K562 (cell line): ENCODE results near the gene GSTO2. TPM values are rescaled to one million over a fixed set of nuclear protein-coding genes. Genes with fewer than 3 reads are reported as not detected.

Source experiments
- ATAC-seq: fragments of 200-7000 bp; cut with Tn5 transposase; 3 replicates; pipeline ENCODE4 v1.9.1; 2020; ENCODE audit warnings: moderate library complexity
- BruUV-seq: library from RNA; stranded (reverse); fragments of 400-500 nt; replicated peaks from 2 replicates; lab custom pipeline; 2021; lab: Mats Ljungman, UMichigan
- CTCF ChIA-PET: fragments of 300-600 bp; formaldehyde crosslinking; extraction: SDS; loops from one replicate; lab custom pipeline; 2021; ENCODE audit warnings: low intra/inter-chr PET ratio; lab: Yijun Ruan, JAX
- POLR2A ChIA-PET: fragments of 300-600, 350-650 bp; sonication (Branson Sonifier 250); formaldehyde crosslinking; extraction: SDS; loops from one replicate; lab custom pipeline; 2021; ENCODE audit warnings: antibody characterized with exemption, inconsistent platforms; lab: Yijun Ruan, JAX
- DNase-seq, 4 experiments: peaks; one replicate each; pipeline versions ENCODE4 v3.0.0 to v3.0.0-alpha.2; 2011 to 2018; ENCODE audit warnings: low spot score in 3 of 4, mixed read lengths in 3 of 4; ENCODE audit errors: extremely low read depth in 1 of 4
- FAIRE-seq: peaks from 2 replicates; lab custom pipeline; 2011; peaks lifted over from hg19 to GRCh38; lab: Jason Lieb, UNC
- H2AFZ ChIP-seq: 2 replicates; pipeline ENCODE4 v1.6.0; 2011; ENCODE audit warnings: low read depth, low read length, control low read depth, inconsistent platforms
- H3K27ac ChIP-seq: fragments of 200-600 bp; 3 replicates; pipeline ENCODE4 v1.8.0; 2011; ENCODE audit warnings: low read depth, mild to moderate bottlenecking, control low read depth, inconsistent platforms, low read length, moderate library complexity, mixed read lengths; ENCODE audit errors: extremely low read depth
- H3K27me3 ChIP-seq, 2 experiments: fragments of 300-600 bp in 1 of 2; 2 replicates in 1 of 2; 3 replicates in 1 of 2; pipeline versions ENCODE4 v1.6.0 to v1.8.0; 2011; ENCODE audit warnings: inconsistent platforms in 2 of 2, low read length in 2 of 2, mild to moderate bottlenecking in 1 of 2, mixed read lengths in 1 of 2, moderate library complexity in 1 of 2; ENCODE audit not compliant: control insufficient read depth in 2 of 2, insufficient read depth in 2 of 2
- H3K36me3 ChIP-seq: fragments of 300-600 bp; 3 replicates; pipeline ENCODE4 v1.8.0; 2011; ENCODE audit warnings: mild to moderate bottlenecking, low read length, inconsistent platforms; ENCODE audit not compliant: control insufficient read depth, insufficient read depth
- H3K4me1 ChIP-seq, 2 experiments: fragments of 200-600 bp in 1 of 2; replicated peaks in 1 of 2; 2 replicates in 1 of 2; 3 replicates in 1 of 2; pipeline versions ENCODE4 v1.5.1 to v1.8.0; 2011; ENCODE audit warnings: inconsistent platforms in 2 of 2, low read length in 2 of 2, mild to moderate bottlenecking in 1 of 2, mixed read lengths in 1 of 2, moderate library complexity in 1 of 2; ENCODE audit not compliant: control insufficient read depth in 2 of 2, insufficient read depth in 2 of 2
- H3K4me2 ChIP-seq: 2 replicates; pipeline ENCODE4 v1.6.1; 2011; ENCODE audit warnings: low read length, control low read depth, inconsistent platforms, mixed read lengths; ENCODE audit not compliant: insufficient read depth
- H3K4me3 ChIP-seq: fragments of 200-600 bp; sonication (generic), shearing (Covaris generic); 2 replicates; pipeline ENCODE4 v1.5.1; 2016; ENCODE audit warnings: control low read depth, inconsistent platforms
- H3K79me2 ChIP-seq: fragments of 200-600 bp; 3 replicates; pipeline ENCODE4 v1.8.0; 2011; ENCODE audit warnings: low read length, inconsistent platforms; ENCODE audit not compliant: control insufficient read depth, insufficient read depth
- H3K9ac ChIP-seq, 2 experiments: 2 replicates each; pipeline versions ENCODE4 v1.6.0 to v1.6.1; 2011; ENCODE audit warnings: low read depth in 2 of 2, low read length in 2 of 2, control low read depth in 1 of 2, inconsistent platforms in 1 of 2, mild to moderate bottlenecking in 1 of 2, mixed read lengths in 1 of 2; ENCODE audit not compliant: insufficient read depth in 1 of 2
- H3K9me1 ChIP-seq: one replicate; pipeline ENCODE4 v1.6.0; 2011; ENCODE audit warnings: inconsistent platforms, mild to moderate bottlenecking, low read length, moderate library complexity; ENCODE audit not compliant: control insufficient read depth, insufficient read depth
- H3K9me3 ChIP-seq: replicated peaks from 2 replicates; pipeline ENCODE4 v1.5.1; 2011; ENCODE audit warnings: low read depth, low read length, inconsistent platforms; ENCODE audit not compliant: control insufficient read depth, insufficient read depth
- H4K20me1 ChIP-seq: replicated peaks from 2 replicates; pipeline ENCODE4 v1.6.1; 2011; ENCODE audit warnings: low read length, inconsistent platforms, mixed read lengths; ENCODE audit not compliant: control insufficient read depth, insufficient read depth
- FOXA1 ChIP-seq: fragments of 450-650 bp; IDR thresholded peaks from 2 replicates; pipeline ENCODE4 v1.6.1; 2016; ENCODE audit warnings: mild to moderate bottlenecking, borderline replicate concordance
- RAD21 ChIP-seq, 2 experiments: fragments of 250-450 bp in 1 of 2; fragments of 450-650 bp in 1 of 2; sonication (Bioruptor Pico) in 1 of 2; formaldehyde crosslinking in 1 of 2; IDR thresholded peaks in 1 of 2; conservative IDR thresholded peaks in 1 of 2; 2 replicates each; pipeline versions ENCODE4 v1.4.0 to v1.8.0; 2020 to 2022; ENCODE audit warnings: mild to moderate bottlenecking in 2 of 2, moderate library complexity in 1 of 2
- ZNF239 ChIP-seq: fragments of 250-450 bp; sonication (Bioruptor Pico); IDR thresholded peaks from 2 replicates; pipeline ENCODE4 v1.4.0; 2020; ENCODE audit warnings: mild to moderate bottlenecking
- ZNF316 ChIP-seq: fragments of 450-650 bp; IDR thresholded peaks from 2 replicates; pipeline ENCODE4 v1.6.1; 2016
- ZNF347 ChIP-seq: fragments of 450-650 bp; formaldehyde crosslinking; IDR thresholded peaks from 2 replicates; pipeline ENCODE4 v1.4.0; 2020; ENCODE audit warnings: low read depth, mild to moderate bottlenecking, moderate library complexity
- WGBS: fragments of 100-300 bp; shearing (Covaris generic); methylation state at CpG from one replicate; pipeline ENCODE4 v1.1.6; 2016; ENCODE audit warnings: low coverage, mixed read lengths; ENCODE audit not compliant: insufficient coverage; ENCODE audit errors: missing lambda C conversion rate; 5-methylcytosine and 5-hydroxymethylcytosine counted together
- in situ Hi-C: fragments of 300-500 bp; cut with MboI; formaldehyde crosslinking; loops from 4 replicates; pipeline ENCODE4 v1.15.0; 2018; ENCODE audit warnings: inconsistent platforms, mixed read lengths
- intact Hi-C: fragments of 100-400 bp; cut with micrococcal nuclease; formaldehyde crosslinking; loops from 2 replicates; pipeline ENCODE4 v1.14.2; 2022
- polyA plus RNA-seq, 8 experiments: library from polyadenylated mRNA; depleted of rRNA in 4 of 8; stranded (reverse) in 5 of 8; unstranded in 3 of 8; fragments of >200 nt; fragmentation: Nextera tagmentation in 2 of 8; fragmentation: Illumina TruSeq in 1 of 8; extraction: Ambion mirVana in 2 of 8; extraction: Trizol in 1 of 8; gene quantifications; 2 replicates each; pipeline versions ENCODE4 v1.2.1 to v1.2.3, GENCODE V29; 2011 to 2014; ENCODE audit warnings: inconsistent platforms in 1 of 8, missing spikeins in 1 of 8
- total RNA-seq, 7 experiments: library from RNA; depleted of rRNA in 6 of 7; stranded (reverse); fragments of >200 nt in 6 of 7; fragmentation: Illumina TruSeq in 2 of 7; extraction: Trizol in 2 of 7; gene quantifications; 2 replicates each; pipeline versions ENCODE4 v1.2.1 to v1.2.3, GENCODE V29; 2011 to 2021; ENCODE audit warnings: low replicate concordance in 1 of 7
- TF ChIP-seq, protein P1 (sequence below): IDR thresholded peaks from 2 replicates; pipeline ENCODE4 v1.6.1; 2011; ENCODE audit warnings: borderline replicate concordance, low read depth, mild to moderate bottlenecking, moderate library complexity, low read length; ENCODE audit not compliant: insufficient read depth, poor library complexity, severe bottlenecking
- TF ChIP-seq, protein P2 (sequence below): fragments of 250-450 bp; sonication (Bioruptor Pico); IDR thresholded peaks from 2 replicates; pipeline ENCODE4 v1.9.0; 2021; ENCODE audit warnings: mild to moderate bottlenecking, inconsistent platforms

Gene GSTO2
- total and polyA plus RNA-seq, 9 of the 15 experiments (the other 6 are each of a cell fraction or from before 2014, with no cell fraction given), result 0.18 to 1.8 (median 0.90) TPM

DNA sequence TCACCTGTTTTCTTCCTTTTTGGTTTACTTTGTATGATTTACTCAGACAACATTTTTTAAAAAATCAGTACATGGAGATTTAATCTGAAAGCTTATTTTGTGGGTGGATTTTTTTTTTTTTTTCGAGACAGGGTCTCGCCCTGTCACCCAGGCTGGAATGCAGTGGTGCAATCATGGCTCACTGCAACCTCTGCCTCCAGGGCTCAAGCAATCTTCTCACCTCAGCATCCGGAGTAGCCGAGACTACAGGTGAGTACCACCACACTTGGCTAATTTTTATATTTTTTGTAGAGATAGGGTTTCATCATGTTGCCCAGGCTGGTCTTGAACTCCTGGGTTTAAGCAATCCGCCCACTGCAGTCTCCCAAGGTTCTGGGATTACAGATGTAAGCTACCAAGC lies 11.7 kb upstream of the GSTO2 start:
- ChIA-PET CTCF (no interaction called here), POLR2A (interaction anchor here (1.0 kb wide), 1 partner anchor 82 kb away, joined by 3 read pairs; no protein-coding TSS in a partner anchor)
- Histone ChIP-seq H2AFZ (no peak overlapping the region), H3K9ac (peak overlapping the region in 1 of 2 experiments; percentile 84; a peak in 2 of 4 replicates), H4K20me1 (no peaks in the 10 kb centered on the region), H3K27me3 (no peaks in the 10 kb centered on the region), H3K9me1 (no peaks in the 10 kb centered on the region), H3K36me3 (peaks cover 64% of the 10 kb centered on the region), H3K4me3 (peak overlapping the region; percentile 93; the same call in 1 of the 2 replicates), H3K27ac (no peak overlapping the region), H3K4me2 (peak overlapping the region; percentile 86), H3K4me1 (peaks cover 17 to 44% of the 10 kb centered on the region in 2 experiments; a peak in 4 of 5 replicates), H3K79me2 (peaks cover 77% of the 10 kb centered on the region), H3K9me3 (no peaks in the 10 kb centered on the region; the same call in 1 of the 2 replicates)
- FAIRE-seq, result no peak
- ATAC-seq, result no peak
- intact Hi-C loops (no loop called here), in situ Hi-C loops (no loop called here)
- DNase-seq, result no peak
- no TSS peak for BruUV-seq
- WGBS, result 90% methylated on average over 3 of the region's 5 CpGs
- TF ChIP-seq, protein P1, sequence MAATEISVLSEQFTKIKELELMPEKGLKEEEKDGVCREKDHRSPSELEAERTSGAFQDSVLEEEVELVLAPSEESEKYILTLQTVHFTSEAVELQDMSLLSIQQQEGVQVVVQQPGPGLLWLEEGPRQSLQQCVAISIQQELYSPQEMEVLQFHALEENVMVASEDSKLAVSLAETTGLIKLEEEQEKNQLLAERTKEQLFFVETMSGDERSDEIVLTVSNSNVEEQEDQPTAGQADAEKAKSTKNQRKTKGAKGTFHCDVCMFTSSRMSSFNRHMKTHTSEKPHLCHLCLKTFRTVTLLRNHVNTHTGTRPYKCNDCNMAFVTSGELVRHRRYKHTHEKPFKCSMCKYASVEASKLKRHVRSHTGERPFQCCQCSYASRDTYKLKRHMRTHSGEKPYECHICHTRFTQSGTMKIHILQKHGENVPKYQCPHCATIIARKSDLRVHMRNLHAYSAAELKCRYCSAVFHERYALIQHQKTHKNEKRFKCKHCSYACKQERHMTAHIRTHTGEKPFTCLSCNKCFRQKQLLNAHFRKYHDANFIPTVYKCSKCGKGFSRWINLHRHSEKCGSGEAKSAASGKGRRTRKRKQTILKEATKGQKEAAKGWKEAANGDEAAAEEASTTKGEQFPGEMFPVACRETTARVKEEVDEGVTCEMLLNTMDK, result no peak
- TF ChIP-seq, protein P2, sequence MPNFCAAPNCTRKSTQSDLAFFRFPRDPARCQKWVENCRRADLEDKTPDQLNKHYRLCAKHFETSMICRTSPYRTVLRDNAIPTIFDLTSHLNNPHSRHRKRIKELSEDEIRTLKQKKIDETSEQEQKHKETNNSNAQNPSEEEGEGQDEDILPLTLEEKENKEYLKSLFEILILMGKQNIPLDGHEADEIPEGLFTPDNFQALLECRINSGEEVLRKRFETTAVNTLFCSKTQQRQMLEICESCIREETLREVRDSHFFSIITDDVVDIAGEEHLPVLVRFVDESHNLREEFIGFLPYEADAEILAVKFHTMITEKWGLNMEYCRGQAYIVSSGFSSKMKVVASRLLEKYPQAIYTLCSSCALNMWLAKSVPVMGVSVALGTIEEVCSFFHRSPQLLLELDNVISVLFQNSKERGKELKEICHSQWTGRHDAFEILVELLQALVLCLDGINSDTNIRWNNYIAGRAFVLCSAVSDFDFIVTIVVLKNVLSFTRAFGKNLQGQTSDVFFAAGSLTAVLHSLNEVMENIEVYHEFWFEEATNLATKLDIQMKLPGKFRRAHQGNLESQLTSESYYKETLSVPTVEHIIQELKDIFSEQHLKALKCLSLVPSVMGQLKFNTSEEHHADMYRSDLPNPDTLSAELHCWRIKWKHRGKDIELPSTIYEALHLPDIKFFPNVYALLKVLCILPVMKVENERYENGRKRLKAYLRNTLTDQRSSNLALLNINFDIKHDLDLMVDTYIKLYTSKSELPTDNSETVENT (CRISPR knock-in tag), result no peak
- no peak for TF ChIP-seq RAD21 (CRISPR knock-in tag; conservative IDR thresholded peaks at IDR 0.05 in 1 of 2, IDR thresholded peaks at IDR 0.05 in 1 of 2)
- TF ChIP-seq ZNF316, result no peak
- no peak for TF ChIP-seq ZNF239 (CRISPR knock-in tag)
- TF ChIP-seq FOXA1, result no peak
- no peak for TF ChIP-seq ZNF347 (CRISPR knock-in tag)
